Neural cell (in vitro differentiated cells): ENCODE results near the gene TTC9B. TPM values are rescaled to one million over a fixed set of nuclear protein-coding genes. Genes with fewer than 3 reads are reported as not detected.

Experiments
- H2AFZ ChIP-seq: fragments of 200-600, 300-800 bp; sonication (generic), shearing (Covaris generic); 2 replicates; pipeline ENCODE4 v1.6.0; 2014; ENCODE audit warnings: low read depth, mild to moderate bottlenecking, antibody characterized with exemption, low read length, moderate library complexity
- H3F3A ChIP-seq: fragments of 200-600 bp; shearing (Covaris generic); 2 replicates; pipeline ENCODE4 v1.6.1; 2016; ENCODE audit warnings: mild to moderate bottlenecking, moderate library complexity, mixed read lengths, antibody characterized with exemption, low read length; ENCODE audit not compliant: insufficient read depth, poor library complexity, severe bottlenecking
- H3K27ac ChIP-seq: fragments of 200-600, 300-800 bp; sonication (generic), shearing (Covaris generic); 2 replicates; pipeline ENCODE4 v1.5.1; 2014; ENCODE audit warnings: mild to moderate bottlenecking, low read length, moderate library complexity
- H3K27me3 ChIP-seq: fragments of 300-800, 200-600 bp; sonication (generic), shearing (Covaris generic); 2 replicates; pipeline ENCODE4 v1.6.0; 2014; ENCODE audit warnings: mild to moderate bottlenecking, low read depth, low read length, moderate library complexity; ENCODE audit not compliant: insufficient read depth
- H3K36me3 ChIP-seq: fragments of 300-800, 200-600 bp; sonication (generic), shearing (Covaris generic); 2 replicates; pipeline ENCODE4 v1.5.1; 2014; ENCODE audit warnings: mild to moderate bottlenecking, antibody characterized with exemption, low read length, moderate library complexity; ENCODE audit not compliant: insufficient read depth
- H3K4me2 ChIP-seq: fragments of 300-800, 200-600 bp; sonication (generic), shearing (Covaris generic); 2 replicates; pipeline ENCODE4 v1.6.0; 2014; ENCODE audit warnings: mild to moderate bottlenecking, low read length
- H3K4me3 ChIP-seq: fragments of 300-800, 200-600 bp; sonication (generic), shearing (Covaris generic); 2 replicates; pipeline ENCODE4 v1.5.1; 2014; ENCODE audit warnings: mild to moderate bottlenecking, low read length, moderate library complexity
- H3K79me2 ChIP-seq: fragments of 200-600 bp; shearing (Covaris generic); replicated peaks from 2 replicates; pipeline ENCODE4 v1.6.0; 2014; ENCODE audit warnings: mild to moderate bottlenecking, low read length, moderate library complexity; ENCODE audit not compliant: insufficient read depth
- H3K9ac ChIP-seq: fragments of 300-800, 200-600 bp; sonication (generic), shearing (Covaris generic); 2 replicates; pipeline ENCODE4 v1.6.1; 2016; ENCODE audit warnings: mild to moderate bottlenecking, low read length, mixed read lengths
- H3K9me2 ChIP-seq: fragments of 200-600 bp; shearing (Covaris generic); 2 replicates; pipeline ENCODE4 v1.6.1; 2016; ENCODE audit warnings: mild to moderate bottlenecking, low read length, mixed read lengths; ENCODE audit not compliant: insufficient read depth
- H3K9me3 ChIP-seq: fragments of 200-600, 300-800 bp; sonication (generic), shearing (Covaris generic); 2 replicates; pipeline ENCODE4 v1.6.1; 2016; ENCODE audit warnings: mild to moderate bottlenecking, mixed run types, low read length, moderate library complexity, mixed read lengths
- H4K20me1 ChIP-seq: fragments of 200-600 bp; shearing (Covaris generic); 2 replicates; pipeline ENCODE4 v1.6.1; 2016; ENCODE audit warnings: mild to moderate bottlenecking, mixed run types; ENCODE audit not compliant: insufficient read depth
- EP300 ChIP-seq: fragments of 450-650 bp; conservative IDR thresholded peaks from 2 replicates; pipeline ENCODE4 v1.6.1; 2014; ENCODE audit warnings: antibody characterized with exemption, mild to moderate bottlenecking, moderate library complexity; ENCODE audit not compliant: poor library complexity, severe bottlenecking
- EZH2 ChIP-seq: fragments of 200-600, 300-800 bp; shearing (Covaris generic), sonication (generic); IDR thresholded peaks from 2 replicates; pipeline ENCODE4 v1.6.1; 2014; ENCODE audit warnings: antibody characterized with exemption, low read length, borderline replicate concordance, mild to moderate bottlenecking; ENCODE audit not compliant: insufficient read depth, poor library complexity, severe bottlenecking
- MXI1 ChIP-seq: fragments of 450-650 bp; conservative IDR thresholded peaks from 2 replicates; pipeline ENCODE4 v1.6.1; 2014; ENCODE audit warnings: antibody characterized with exemption, mild to moderate bottlenecking; ENCODE audit not compliant: poor library complexity, severe bottlenecking
- POLR2AphosphoS5 ChIP-seq: IDR thresholded peaks from 2 replicates; pipeline ENCODE4 v1.6.1; 2012
- RAD21 ChIP-seq: fragments of 450-650 bp; conservative IDR thresholded peaks from 2 replicates; pipeline ENCODE4 v1.6.1; 2014; ENCODE audit warnings: antibody characterized with exemption, mild to moderate bottlenecking, moderate library complexity
- SMC3 ChIP-seq: fragments of 450-650 bp; conservative IDR thresholded peaks from 2 replicates; pipeline ENCODE4 v1.6.1; 2014; ENCODE audit warnings: antibody characterized with exemption, mild to moderate bottlenecking, moderate library complexity; ENCODE audit not compliant: poor library complexity
- TAF1 ChIP-seq: IDR thresholded peaks from 2 replicates; pipeline ENCODE4 v1.6.1; 2012; ENCODE audit warnings: low read depth
- polyA plus RNA-seq: library from polyadenylated mRNA; depleted of rRNA; stranded (reverse); fragments of >200 nt; gene quantifications from 2 replicates; pipeline ENCODE4 v1.2.3, GENCODE V29; 2014
- TF ChIP-seq, protein P1 (sequence below): IDR thresholded peaks from 2 replicates; pipeline ENCODE4 v1.6.1; 2012; ENCODE audit warnings: borderline replicate concordance
- TF ChIP-seq, protein P2 (sequence below): fragments of 450-650 bp; IDR thresholded peaks from 2 replicates; pipeline ENCODE4 v1.5.1; 2014; ENCODE audit warnings: antibody characterized with exemption, mild to moderate bottlenecking, moderate library complexity; ENCODE audit not compliant: poor library complexity, severe bottlenecking

TTC9B gene
- polyA plus RNA-seq, 1 donor from 2014 or later: 111 TPM

DNA sequence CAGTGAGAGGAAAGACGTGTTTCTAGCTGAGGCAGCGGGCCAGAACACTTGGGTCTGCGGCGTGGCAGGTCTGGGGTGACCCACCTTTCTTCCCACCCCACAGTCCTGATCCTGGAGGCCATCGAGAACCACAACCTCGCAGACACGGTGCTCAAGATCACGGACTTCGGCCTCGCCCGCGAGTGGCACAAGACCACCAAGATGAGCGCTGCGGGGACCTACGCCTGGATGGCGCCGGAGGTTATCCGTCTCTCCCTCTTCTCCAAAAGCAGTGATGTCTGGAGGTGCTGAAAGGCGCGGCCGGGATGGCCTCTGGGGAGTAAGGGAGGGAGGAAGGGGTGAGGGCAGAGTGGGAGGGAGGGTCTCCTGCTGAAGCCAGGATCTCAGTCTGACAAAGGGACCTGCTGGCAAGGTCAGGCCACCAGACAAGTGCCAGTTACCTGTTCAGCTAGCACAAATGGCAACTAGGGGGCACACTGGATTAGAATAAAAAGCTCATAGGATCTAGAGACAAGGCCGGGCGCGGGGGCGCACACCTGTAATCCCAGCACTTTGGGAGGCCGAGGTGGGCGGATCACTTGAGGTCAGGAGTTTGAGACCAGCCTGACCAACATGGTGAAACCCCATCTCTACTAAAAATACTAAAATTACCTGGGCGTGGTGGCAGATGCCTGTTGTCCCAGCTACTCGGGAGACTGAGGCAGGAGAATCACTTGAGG, 19.8 kb downstream of the TTC9B start:
- Histone ChIP-seq H3K4me2 (no peak overlapping the region), H3K9me3 (no peaks in the 10 kb centered on the region), H4K20me1 (no peaks in the 10 kb centered on the region), H3K79me2 (peaks cover 4% of the 10 kb centered on the region), H3K9me2 (no peaks in the 10 kb centered on the region), H3F3A (no peaks in the 10 kb centered on the region), H3K27ac (no peak overlapping the region), H3K27me3 (no peaks in the 10 kb centered on the region), H3K9ac (no peak overlapping the region), H3K36me3 (no peaks in the 10 kb centered on the region), H2AFZ (no peak overlapping the region), H3K4me3 (no peak overlapping the region)
- TF ChIP-seq EP300 (no peak), EZH2 (no peak), RAD21 (no peak), MXI1 (no peak), TAF1 (no peak), SMC3 (no peak), POLR2AphosphoS5 (no peak)
- TF ChIP-seq, protein P1, sequence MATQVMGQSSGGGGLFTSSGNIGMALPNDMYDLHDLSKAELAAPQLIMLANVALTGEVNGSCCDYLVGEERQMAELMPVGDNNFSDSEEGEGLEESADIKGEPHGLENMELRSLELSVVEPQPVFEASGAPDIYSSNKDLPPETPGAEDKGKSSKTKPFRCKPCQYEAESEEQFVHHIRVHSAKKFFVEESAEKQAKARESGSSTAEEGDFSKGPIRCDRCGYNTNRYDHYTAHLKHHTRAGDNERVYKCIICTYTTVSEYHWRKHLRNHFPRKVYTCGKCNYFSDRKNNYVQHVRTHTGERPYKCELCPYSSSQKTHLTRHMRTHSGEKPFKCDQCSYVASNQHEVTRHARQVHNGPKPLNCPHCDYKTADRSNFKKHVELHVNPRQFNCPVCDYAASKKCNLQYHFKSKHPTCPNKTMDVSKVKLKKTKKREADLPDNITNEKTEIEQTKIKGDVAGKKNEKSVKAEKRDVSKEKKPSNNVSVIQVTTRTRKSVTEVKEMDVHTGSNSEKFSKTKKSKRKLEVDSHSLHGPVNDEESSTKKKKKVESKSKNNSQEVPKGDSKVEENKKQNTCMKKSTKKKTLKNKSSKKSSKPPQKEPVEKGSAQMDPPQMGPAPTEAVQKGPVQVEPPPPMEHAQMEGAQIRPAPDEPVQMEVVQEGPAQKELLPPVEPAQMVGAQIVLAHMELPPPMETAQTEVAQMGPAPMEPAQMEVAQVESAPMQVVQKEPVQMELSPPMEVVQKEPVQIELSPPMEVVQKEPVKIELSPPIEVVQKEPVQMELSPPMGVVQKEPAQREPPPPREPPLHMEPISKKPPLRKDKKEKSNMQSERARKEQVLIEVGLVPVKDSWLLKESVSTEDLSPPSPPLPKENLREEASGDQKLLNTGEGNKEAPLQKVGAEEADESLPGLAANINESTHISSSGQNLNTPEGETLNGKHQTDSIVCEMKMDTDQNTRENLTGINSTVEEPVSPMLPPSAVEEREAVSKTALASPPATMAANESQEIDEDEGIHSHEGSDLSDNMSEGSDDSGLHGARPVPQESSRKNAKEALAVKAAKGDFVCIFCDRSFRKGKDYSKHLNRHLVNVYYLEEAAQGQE: no peak
- TF ChIP-seq, protein P2, sequence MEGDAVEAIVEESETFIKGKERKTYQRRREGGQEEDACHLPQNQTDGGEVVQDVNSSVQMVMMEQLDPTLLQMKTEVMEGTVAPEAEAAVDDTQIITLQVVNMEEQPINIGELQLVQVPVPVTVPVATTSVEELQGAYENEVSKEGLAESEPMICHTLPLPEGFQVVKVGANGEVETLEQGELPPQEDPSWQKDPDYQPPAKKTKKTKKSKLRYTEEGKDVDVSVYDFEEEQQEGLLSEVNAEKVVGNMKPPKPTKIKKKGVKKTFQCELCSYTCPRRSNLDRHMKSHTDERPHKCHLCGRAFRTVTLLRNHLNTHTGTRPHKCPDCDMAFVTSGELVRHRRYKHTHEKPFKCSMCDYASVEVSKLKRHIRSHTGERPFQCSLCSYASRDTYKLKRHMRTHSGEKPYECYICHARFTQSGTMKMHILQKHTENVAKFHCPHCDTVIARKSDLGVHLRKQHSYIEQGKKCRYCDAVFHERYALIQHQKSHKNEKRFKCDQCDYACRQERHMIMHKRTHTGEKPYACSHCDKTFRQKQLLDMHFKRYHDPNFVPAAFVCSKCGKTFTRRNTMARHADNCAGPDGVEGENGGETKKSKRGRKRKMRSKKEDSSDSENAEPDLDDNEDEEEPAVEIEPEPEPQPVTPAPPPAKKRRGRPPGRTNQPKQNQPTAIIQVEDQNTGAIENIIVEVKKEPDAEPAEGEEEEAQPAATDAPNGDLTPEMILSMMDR: no peak

DNA sequence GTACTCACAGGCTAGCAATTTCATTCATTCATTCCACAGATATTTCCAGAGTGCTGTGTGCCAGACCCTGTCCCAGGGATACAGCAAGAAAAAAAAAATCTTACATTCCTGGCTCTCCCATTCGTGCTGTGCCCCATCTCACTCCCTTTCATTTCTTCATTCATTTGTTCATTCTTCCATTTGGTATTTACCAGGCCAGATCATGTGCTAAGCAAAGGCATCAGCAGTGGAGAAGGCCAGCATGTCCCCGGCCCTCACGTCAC, 24.7 kb downstream of the TTC9B start:
- Histone ChIP-seq H3K79me2 (peaks cover 7% of the 10 kb centered on the region), H3K4me2 (peak overlapping the region; percentile 13), H3K9ac (no peak overlapping the region), H3K4me3 (peak overlapping the region; percentile 91), H2AFZ (no peak overlapping the region), H3F3A (no peaks in the 10 kb centered on the region), H3K9me3 (no peaks in the 10 kb centered on the region), H3K36me3 (no peaks in the 10 kb centered on the region), H3K27me3 (no peaks in the 10 kb centered on the region), H4K20me1 (no peaks in the 10 kb centered on the region), H3K27ac (no peak overlapping the region), H3K9me2 (no peaks in the 10 kb centered on the region)
- TF ChIP-seq TAF1 (no peak), MXI1 (no peak), EP300 (no peak), SMC3 (no peak)
- TF ChIP-seq, protein P1: no peak
- TF ChIP-seq, protein P2: no peak
